Activated T-cell treated with anti-CD3 and anti-CD28 coated beads for 4 hours (primary cell): ENCODE results near the gene SBF2.
"Not testable (repeated sequence)": the region's sequence is repeated elsewhere in the genome, so short reads cannot be mapped to it uniquely, and the experiment has no call there.

ENCODE experiments used
- DNase-seq: peaks from one replicate; pipeline ENCODE4 v3.0.0-alpha.2; 2020

SBF2 gene

GRCh38 chr11:10160350-10160749 is 133.7 kb downstream of the SBF2 start:
- no peak for DNase-seq

GRCh38 chr11:10158461-10158860 is 135.6 kb downstream of the SBF2 start:
- DNase-seq = no peak

- no peak for DNase-seq
Measured at GRCh38 chr11:10155793-10156490, 138.1 kb downstream of the SBF2 start.

GRCh38 chr11:10150800-10151199 is 143.2 kb downstream of the SBF2 start:
- no peak for DNase-seq

- DNase-seq = no peak
Measured at GRCh38 chr11:10149553-10149952, 144.5 kb downstream of the SBF2 start.

- no peak for DNase-seq
Measured at GRCh38 chr11:10147195-10147594, 146.8 kb downstream of the SBF2 start.

- no peak for DNase-seq
Measured at GRCh38 chr11:10144954-10145353, 149.1 kb downstream of the SBF2 start.

- no peak for DNase-seq
Measured at GRCh38 chr11:10139656-10140055, 154.4 kb downstream of the SBF2 start.

- DNase-seq = no peak
Measured at GRCh38 chr11:10139143-10139542, 154.9 kb downstream of the SBF2 start.

- no peak for DNase-seq
Measured at GRCh38 chr11:10134975-10135481, 159.0 kb downstream of the SBF2 start.

GRCh38 chr11:10134226-10134625 is 159.8 kb downstream of the SBF2 start:
- not testable (repeated sequence) for DNase-seq

- DNase-seq = not testable (repeated sequence)
Measured at GRCh38 chr11:10133251-10133650, 160.8 kb downstream of the SBF2 start.

- no peak for DNase-seq
Measured at GRCh38 chr11:10130875-10131274, 163.1 kb downstream of the SBF2 start.

- DNase-seq = not testable (repeated sequence)
Measured at GRCh38 chr11:10129184-10129583, 164.8 kb downstream of the SBF2 start.

GRCh38 chr11:10125522-10126133 is 168.4 kb downstream of the SBF2 start:
- DNase-seq = no peak

GRCh38 chr11:10122326-10123197 is 171.5 kb downstream of the SBF2 start:
- DNase-seq = no peak

- no peak for DNase-seq
Measured at GRCh38 chr11:10118865-10119264, 175.2 kb downstream of the SBF2 start.

- DNase-seq = no peak
Measured at GRCh38 chr11:10117709-10118351, 176.2 kb downstream of the SBF2 start.

- no peak for DNase-seq
Measured at GRCh38 chr11:10116588-10116987, 177.4 kb downstream of the SBF2 start.

GRCh38 chr11:10114593-10115404 is 179.2 kb downstream of the SBF2 start:
- no peak for DNase-seq

- DNase-seq = no peak
Measured at GRCh38 chr11:10113852-10114251, 180.2 kb downstream of the SBF2 start.

- no peak for DNase-seq
Measured at GRCh38 chr11:10109806-10110205, 184.2 kb downstream of the SBF2 start.
